ENCODE data around the gene JMJD1C.

Gene JMJD1C

GRCh38 chr10:63205421-63205820 is 260.4 kb downstream of the JMJD1C start:
- Histone ChIP-seq H3K9ac (ENCODE audit: insufficient read length, low read depth) (no peak overlapping the region), H3K27me3 (ENCODE audit: insufficient read depth, insufficient read length) (no peaks in the 10 kb centered on the region), H3K9me3 (ENCODE audit: insufficient read depth, low read length) (no peaks in the 10 kb centered on the region), H3K4me1 (ENCODE audit: insufficient read depth, insufficient read length) (no peaks in the 10 kb centered on the region), H3K4me3 (ENCODE audit: insufficient read length, low read depth) (no peak overlapping the region), H3K36me3 (ENCODE audit: insufficient read depth, insufficient read length, low read length) (peaks cover 48% of the 10 kb centered on the region)
- DNase-seq (ENCODE audit: low read depth, low spot score), result no peak
- TF ChIP-seq YY1 (IDR thresholded peaks at IDR 0.05; ENCODE audit: insufficient read depth, insufficient read length) (no peak), SUZ12 (IDR thresholded peaks at IDR 0.05; ENCODE audit: extremely low read depth, insufficient read depth, insufficient read length) (no peak), ZNF274 (IDR thresholded peaks at IDR 0.05; ENCODE audit: low read depth, low read length) (no peak)

DNA sequence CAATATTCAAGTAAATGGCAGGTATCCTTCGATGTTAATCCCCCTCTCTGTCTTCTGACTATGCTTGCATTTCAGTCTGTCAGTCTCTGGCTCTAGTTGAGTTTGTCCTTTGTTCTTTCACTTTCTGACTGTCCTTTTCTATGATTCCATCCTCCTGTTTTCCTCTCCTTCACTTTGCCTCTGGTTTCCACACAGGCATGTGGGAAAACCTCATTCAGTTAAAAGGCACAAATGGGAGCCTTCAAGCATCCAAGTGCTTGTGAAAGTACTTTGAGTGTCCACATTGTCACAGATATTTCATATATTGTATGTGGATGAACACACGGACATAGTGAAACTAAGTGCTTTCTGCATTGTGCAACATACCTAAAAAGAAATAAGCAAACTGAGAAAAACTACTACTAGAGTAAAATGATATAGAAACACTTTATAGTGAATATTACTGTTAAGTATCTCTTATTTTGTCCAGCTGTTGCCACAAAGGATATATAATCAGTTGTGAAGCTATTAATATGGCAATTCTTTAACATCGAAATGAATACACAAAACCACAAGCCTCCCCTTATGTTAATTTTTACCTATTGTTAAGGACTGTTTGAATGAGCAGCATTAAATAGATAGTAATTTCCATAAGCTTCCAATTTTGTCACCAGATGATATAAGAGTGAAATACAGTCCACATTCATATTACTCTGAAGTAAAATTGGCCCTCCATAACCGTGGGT is 260.9 kb downstream of the JMJD1C start:
- Histone ChIP-seq H3K9ac (ENCODE audit: insufficient read length, low read depth) (no peak overlapping the region), H3K36me3 (ENCODE audit: insufficient read depth, insufficient read length, low read length) (peaks cover 48% of the 10 kb centered on the region), H3K4me1 (ENCODE audit: insufficient read depth, insufficient read length) (no peaks in the 10 kb centered on the region), H3K27me3 (ENCODE audit: insufficient read depth, insufficient read length) (no peaks in the 10 kb centered on the region), H3K9me3 (ENCODE audit: insufficient read depth, low read length) (no peaks in the 10 kb centered on the region), H3K4me3 (ENCODE audit: insufficient read length, low read depth) (no peak overlapping the region)
- DNase-seq (ENCODE audit: low read depth, low spot score), result no peak
- TF ChIP-seq SUZ12 (IDR thresholded peaks at IDR 0.05; ENCODE audit: extremely low read depth, insufficient read depth, insufficient read length) (no peak), YY1 (IDR thresholded peaks at IDR 0.05; ENCODE audit: insufficient read depth, insufficient read length) (no peak), ZNF274 (IDR thresholded peaks at IDR 0.05; ENCODE audit: low read depth, low read length) (no peak)

DNA sequence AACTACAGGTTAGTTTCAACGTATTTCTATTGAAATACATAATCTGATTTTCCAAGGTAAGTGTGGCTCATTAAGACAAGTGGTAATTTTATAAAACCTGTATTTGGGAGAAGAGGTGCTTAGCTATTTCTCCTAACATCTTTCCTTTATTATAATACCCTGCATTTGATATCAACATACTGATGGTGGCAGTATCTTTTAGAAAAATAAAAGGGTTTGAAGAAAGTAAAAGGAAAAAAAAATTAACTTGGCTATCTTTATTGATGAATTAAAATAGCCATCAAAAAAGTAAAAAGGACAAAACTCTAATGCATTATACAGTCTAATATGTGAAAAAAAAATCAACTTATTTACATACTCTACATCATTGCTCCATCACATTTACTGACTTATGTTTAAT is 264.7 kb downstream of the JMJD1C start:
- DNase-seq (ENCODE audit: low read depth, low spot score), result no peak
- TF ChIP-seq ZNF274 (IDR thresholded peaks at IDR 0.05; ENCODE audit: low read depth, low read length) (no peak), SUZ12 (IDR thresholded peaks at IDR 0.05; ENCODE audit: extremely low read depth, insufficient read depth, insufficient read length) (no peak), YY1 (IDR thresholded peaks at IDR 0.05; ENCODE audit: insufficient read depth, insufficient read length) (no peak)
- no peak overlapping the region for H3K9ac ChIP-seq (ENCODE audit: insufficient read length, low read depth)
- H3K36me3 ChIP-seq (ENCODE audit: insufficient read depth, insufficient read length, low read length), result peaks cover 37% of the 10 kb centered on the region
- H3K4me3 ChIP-seq (ENCODE audit: insufficient read length, low read depth), result no peak overlapping the region
- H3K27me3 ChIP-seq (ENCODE audit: insufficient read depth, insufficient read length), result no peaks in the 10 kb centered on the region
- H3K9me3 ChIP-seq (ENCODE audit: insufficient read depth, low read length), result no peaks in the 10 kb centered on the region
- H3K4me1 ChIP-seq (ENCODE audit: insufficient read depth, insufficient read length), result no peaks in the 10 kb centered on the region

DNA sequence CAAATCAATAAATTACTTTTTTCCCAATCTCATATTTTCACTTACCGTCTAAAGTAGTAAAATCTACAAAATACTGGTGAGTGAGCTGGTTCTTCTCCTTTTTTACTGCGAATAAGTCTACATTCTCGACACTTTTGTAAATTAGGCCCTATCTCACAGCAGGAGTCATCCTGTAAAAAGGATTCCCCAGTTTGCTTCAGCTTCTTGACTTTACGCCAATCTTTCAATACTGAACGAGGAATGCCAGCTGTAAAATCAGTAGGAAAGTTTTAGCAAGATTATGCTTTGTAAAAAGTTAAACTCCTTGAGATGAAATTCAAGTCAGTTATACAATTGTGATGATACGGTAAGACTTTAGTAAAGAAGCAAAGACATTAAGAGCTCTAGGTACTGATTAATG is 265.3 kb downstream of the JMJD1C start:
- no peak for DNase-seq (ENCODE audit: low read depth, low spot score)
- TF ChIP-seq ZNF274 (IDR thresholded peaks at IDR 0.05; ENCODE audit: low read depth, low read length) (no peak), YY1 (IDR thresholded peaks at IDR 0.05; ENCODE audit: insufficient read depth, insufficient read length) (no peak), SUZ12 (IDR thresholded peaks at IDR 0.05; ENCODE audit: extremely low read depth, insufficient read depth, insufficient read length) (no peak)
- peaks cover 35% of the 10 kb centered on the region for H3K36me3 ChIP-seq (ENCODE audit: insufficient read depth, insufficient read length, low read length)

DNA sequence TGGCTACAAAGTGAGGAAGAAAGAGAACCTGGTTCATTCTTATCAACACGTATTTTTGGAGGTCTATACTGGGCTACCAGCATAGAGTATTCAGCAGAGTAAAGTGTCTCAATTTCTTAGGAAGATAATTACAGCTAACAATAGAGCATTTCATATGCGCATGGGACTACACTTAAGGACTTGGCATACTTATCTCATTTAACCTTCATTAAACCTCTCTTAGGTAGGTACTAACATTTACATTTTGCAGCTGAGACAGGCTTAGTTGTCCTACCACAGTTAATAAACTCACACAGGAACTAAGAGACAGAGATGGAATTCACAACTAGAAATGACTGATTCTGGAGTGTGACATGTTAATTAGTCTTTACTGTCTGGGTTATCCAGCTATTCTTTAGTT is 266.1 kb downstream of the JMJD1C start:
- no peak overlapping the region for H3K9ac ChIP-seq (ENCODE audit: insufficient read length, low read depth)
- no peak overlapping the region for H3K4me3 ChIP-seq (ENCODE audit: insufficient read length, low read depth)
- H3K27me3 ChIP-seq (ENCODE audit: insufficient read depth, insufficient read length), result no peaks in the 10 kb centered on the region
- no peak for TF ChIP-seq ZNF274 (IDR thresholded peaks at IDR 0.05; ENCODE audit: low read depth, low read length)
- TF ChIP-seq SUZ12 (IDR thresholded peaks at IDR 0.05; ENCODE audit: extremely low read depth, insufficient read depth, insufficient read length), result no peak
- TF ChIP-seq YY1 (IDR thresholded peaks at IDR 0.05; ENCODE audit: insufficient read depth, insufficient read length), result no peak
- H3K36me3 ChIP-seq (ENCODE audit: insufficient read depth, insufficient read length, low read length), result peaks cover 40% of the 10 kb centered on the region
- H3K9me3 ChIP-seq (ENCODE audit: insufficient read depth, low read length), result no peaks in the 10 kb centered on the region
- H3K4me1 ChIP-seq (ENCODE audit: insufficient read depth, insufficient read length), result no peaks in the 10 kb centered on the region
- no peak for DNase-seq (ENCODE audit: low read depth, low spot score)

More for the DNA sequence above, 265.3 kb downstream of the JMJD1C start:
- no peak overlapping the region for H3K9ac ChIP-seq (ENCODE audit: insufficient read length, low read depth)
- no peaks in the 10 kb centered on the region for H3K9me3 ChIP-seq (ENCODE audit: insufficient read depth, low read length)
- no peaks in the 10 kb centered on the region for H3K4me1 ChIP-seq (ENCODE audit: insufficient read depth, insufficient read length)
- no peak overlapping the region for H3K4me3 ChIP-seq (ENCODE audit: insufficient read length, low read depth)
- H3K27me3 ChIP-seq (ENCODE audit: insufficient read depth, insufficient read length), result no peaks in the 10 kb centered on the region

GRCh38 chr10:63197344-63198092 is 268.3 kb downstream of the JMJD1C start:
- Histone ChIP-seq H3K4me3 (ENCODE audit: insufficient read length, low read depth) (no peak overlapping the region), H3K36me3 (ENCODE audit: insufficient read depth, insufficient read length, low read length) (peaks cover 47% of the 10 kb centered on the region), H3K27me3 (ENCODE audit: insufficient read depth, insufficient read length) (no peaks in the 10 kb centered on the region), H3K9ac (ENCODE audit: insufficient read length, low read depth) (no peak overlapping the region), H3K9me3 (ENCODE audit: insufficient read depth, low read length) (no peaks in the 10 kb centered on the region), H3K4me1 (ENCODE audit: insufficient read depth, insufficient read length) (no peaks in the 10 kb centered on the region)
- TF ChIP-seq ZNF274 (IDR thresholded peaks at IDR 0.05; ENCODE audit: low read depth, low read length) (no peak), YY1 (IDR thresholded peaks at IDR 0.05; ENCODE audit: insufficient read depth, insufficient read length) (no peak), SUZ12 (IDR thresholded peaks at IDR 0.05; ENCODE audit: extremely low read depth, insufficient read depth, insufficient read length) (no peak)
- no peak for DNase-seq (ENCODE audit: low read depth, low spot score)

GRCh38 chr10:63192826-63193225 is 273.0 kb downstream of the JMJD1C start:
- H3K36me3 ChIP-seq (ENCODE audit: insufficient read depth, insufficient read length, low read length), result peaks cover 76% of the 10 kb centered on the region

More at GRCh38 chr10:63192826-63193225, 273.0 kb downstream of the JMJD1C start:
- no peaks in the 10 kb centered on the region for H3K27me3 ChIP-seq (ENCODE audit: insufficient read depth, insufficient read length)
- TF ChIP-seq ZNF274 (IDR thresholded peaks at IDR 0.05; ENCODE audit: low read depth, low read length), result no peak
- no peak for TF ChIP-seq SUZ12 (IDR thresholded peaks at IDR 0.05; ENCODE audit: extremely low read depth, insufficient read depth, insufficient read length)
- no peak for TF ChIP-seq YY1 (IDR thresholded peaks at IDR 0.05; ENCODE audit: insufficient read depth, insufficient read length)
- H3K4me1 ChIP-seq (ENCODE audit: insufficient read depth, insufficient read length), result no peaks in the 10 kb centered on the region
- no peaks in the 10 kb centered on the region for H3K9me3 ChIP-seq (ENCODE audit: insufficient read depth, low read length)
- H3K4me3 ChIP-seq (ENCODE audit: insufficient read length, low read depth), result no peak overlapping the region
- no peak overlapping the region for H3K9ac ChIP-seq (ENCODE audit: insufficient read length, low read depth)
- DNase-seq (ENCODE audit: low read depth, low spot score), result no peak

Data from NT2/D1 (cell line).